ENCODE results near the gene NHERF1.

NHERF1 gene

GRCh38 chr17:74797824-74798223, 49.4 kb downstream of the NHERF1 start:
- no peak for TF ChIP-seq CTCF (IDR thresholded peaks at IDR 0.05; ENCODE audit: extremely low read depth, missing control alignments)
- no peak for DNase-seq (ENCODE audit: low spot score)

GRCh38 chr17:74798239-74798707, 49.8 kb downstream of the NHERF1 start:
- TF ChIP-seq CTCF (IDR thresholded peaks at IDR 0.05; ENCODE audit: extremely low read depth, missing control alignments), result no peak
- DNase-seq (ENCODE audit: low spot score), result no peak

GRCh38 chr17:74799097-74799496, 50.7 kb downstream of the NHERF1 start:
- no peak for TF ChIP-seq CTCF (IDR thresholded peaks at IDR 0.05; ENCODE audit: extremely low read depth, missing control alignments)
- DNase-seq (ENCODE audit: low spot score), result no peak

GRCh38 chr17:74800531-74800930, 52.1 kb downstream of the NHERF1 start:
- DNase-seq (ENCODE audit: low spot score), result no peak
- no peak for TF ChIP-seq CTCF (IDR thresholded peaks at IDR 0.05; ENCODE audit: extremely low read depth, missing control alignments)

GRCh38 chr17:74801896-74802295, 53.5 kb downstream of the NHERF1 start:
- DNase-seq (ENCODE audit: low spot score), result no peak
- no peak for TF ChIP-seq CTCF (IDR thresholded peaks at IDR 0.05; ENCODE audit: extremely low read depth, missing control alignments)

GRCh38 chr17:74803388-74803930, 55.0 kb downstream of the NHERF1 start:
- TF ChIP-seq CTCF (IDR thresholded peaks at IDR 0.05; ENCODE audit: extremely low read depth, missing control alignments), result no peak
- DNase-seq (ENCODE audit: low spot score), result no peak

GRCh38 chr17:74803971-74804370, 55.5 kb downstream of the NHERF1 start:
- no peak for TF ChIP-seq CTCF (IDR thresholded peaks at IDR 0.05; ENCODE audit: extremely low read depth, missing control alignments)
- no peak for DNase-seq (ENCODE audit: low spot score)
